Stimulated activated naive CD8-positive, alpha-beta T cell treated with anti-CD3 and anti-CD28 coated beads, Interleukin-15, Interleukin-2, amounts not matched to agents 100 ng/mL and 50 ng/mL, for 24 hours (primary cell): ENCODE data around the gene GRB7.
"Not testable (repeated sequence)": the region's sequence is repeated elsewhere in the genome, so short reads cannot be mapped to it uniquely, and the experiment has no call there.

Experiments used
- H3K27ac Mint-ChIP-seq: one replicate; pipeline ENCODE4 v1.8.0; 2021; ENCODE audit warnings: mild to moderate bottlenecking, mixed read lengths
- H3K27me3 Mint-ChIP-seq: one replicate; pipeline ENCODE4 v1.8.0; 2021; ENCODE audit warnings: mixed read lengths
- H3K36me3 Mint-ChIP-seq: one replicate; pipeline ENCODE4 v1.8.0; 2021; ENCODE audit warnings: low read depth, mixed read lengths
- H3K4me1 Mint-ChIP-seq: one replicate; pipeline ENCODE4 v1.8.0; 2021; ENCODE audit warnings: low read depth, mixed read lengths
- H3K4me3 Mint-ChIP-seq: one replicate; pipeline ENCODE4 v1.8.0; 2021; ENCODE audit warnings: mild to moderate bottlenecking, mixed read lengths
- H3K9me3 Mint-ChIP-seq: one replicate; pipeline ENCODE4 v1.8.0; 2021; ENCODE audit warnings: mixed read lengths

GRB7 gene

DNA sequence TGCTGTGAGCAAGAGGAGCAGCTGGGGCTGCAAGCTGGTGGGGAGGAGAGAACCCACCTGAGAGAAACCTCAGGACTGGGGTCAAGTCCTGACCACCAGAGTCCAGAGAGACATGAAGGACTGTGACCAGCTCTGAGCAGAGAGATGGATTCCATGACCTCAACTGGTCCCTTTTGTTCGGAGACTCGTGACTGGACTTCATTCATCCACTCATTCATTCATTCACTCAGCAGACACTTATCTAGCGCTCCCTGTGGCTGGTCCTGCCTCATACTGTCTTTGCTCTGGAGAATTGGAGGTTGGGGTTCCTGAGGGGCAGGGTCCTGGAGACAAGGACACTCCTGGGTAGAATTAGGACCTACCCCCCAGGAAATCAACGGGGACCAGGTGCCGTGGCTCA lies 33.8 kb upstream of the GRB7 start:
- Mint-ChIP-seq H3K27ac (no peak overlapping the region), H3K9me3 (no peaks in the 10 kb centered on the region), H3K27me3 (peaks cover 29% of the 10 kb centered on the region), H3K36me3 (no peaks in the 10 kb centered on the region), H3K4me1 (peaks cover 22% of the 10 kb centered on the region), H3K4me3 (no peak overlapping the region)

DNA sequence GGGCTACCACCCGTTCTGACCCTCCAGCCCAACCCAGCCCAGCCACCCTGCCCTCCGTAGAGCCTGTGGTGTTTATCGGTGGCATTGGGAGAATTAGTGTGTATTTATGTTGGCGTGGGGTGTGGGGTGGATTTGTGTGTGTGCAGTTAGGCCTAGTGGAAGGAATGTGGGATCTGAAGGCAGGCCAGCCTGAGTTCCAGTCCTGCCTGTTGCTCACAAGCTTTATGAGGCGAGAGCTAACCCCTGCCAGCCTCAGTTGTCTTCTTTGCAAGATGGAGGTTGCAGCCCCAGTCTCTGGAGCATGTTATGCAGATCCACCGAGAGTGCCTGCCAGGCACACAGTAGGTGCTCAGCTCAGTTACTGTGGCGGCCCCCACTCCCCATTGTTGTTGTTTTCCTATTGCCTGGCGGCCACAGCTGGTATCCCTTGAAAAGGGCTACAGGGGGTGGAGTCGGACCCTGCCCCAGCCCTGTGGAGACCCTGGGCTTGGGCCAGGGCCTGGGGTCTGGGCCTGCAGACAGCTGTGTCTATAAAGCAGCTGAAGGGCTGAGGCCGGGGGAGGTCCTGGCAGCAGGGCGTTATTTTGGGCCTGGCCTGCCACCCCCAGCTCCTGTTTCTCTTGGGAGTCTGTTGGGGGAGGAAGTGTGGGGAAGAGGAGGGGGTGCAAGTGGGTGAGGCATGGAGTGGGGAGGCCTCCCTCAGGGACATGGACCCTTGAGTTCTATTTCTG lies 32.8 kb upstream of the GRB7 start:
- Mint-ChIP-seq H3K9me3 (no peaks in the 10 kb centered on the region), H3K36me3 (no peaks in the 10 kb centered on the region), H3K4me1 (peaks cover 16% of the 10 kb centered on the region), H3K27me3 (peaks cover 19% of the 10 kb centered on the region), H3K27ac (no peak overlapping the region), H3K4me3 (no peak overlapping the region)

DNA sequence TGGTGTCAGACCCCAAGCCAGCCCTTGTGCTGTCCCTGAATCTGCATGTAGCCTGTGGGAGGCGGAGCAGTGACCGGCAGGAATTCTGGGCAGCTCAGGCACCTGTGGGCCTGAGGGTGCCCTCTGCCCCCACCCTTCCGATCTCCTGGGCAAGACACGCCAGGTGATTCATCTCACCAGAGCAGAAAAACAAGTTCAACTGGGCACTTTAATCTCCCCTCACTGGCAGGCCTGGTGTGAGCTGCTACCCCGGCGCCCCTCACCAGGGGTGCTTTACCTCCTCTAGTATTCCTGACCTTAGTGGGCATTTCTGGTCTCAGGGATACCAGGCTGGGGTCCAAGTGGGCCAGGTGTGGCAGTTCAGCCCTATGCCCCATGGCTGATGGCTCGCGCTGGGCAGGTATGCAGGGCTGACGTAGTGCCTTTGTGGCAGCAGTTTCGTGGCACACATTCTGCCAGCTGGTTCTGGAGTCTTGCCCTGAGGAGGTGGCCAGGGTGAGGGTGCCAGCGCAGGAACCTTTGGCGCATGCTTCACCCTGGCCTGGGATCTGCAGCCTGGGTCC lies 31.9 kb upstream of the GRB7 start:
- H3K36me3 Mint-ChIP-seq: no peaks in the 10 kb centered on the region
- H3K4me3 Mint-ChIP-seq: no peak overlapping the region
- peaks cover 15% of the 10 kb centered on the region for H3K27me3 Mint-ChIP-seq
- no peaks in the 10 kb centered on the region for H3K9me3 Mint-ChIP-seq
- no peak overlapping the region for H3K27ac Mint-ChIP-seq
- peaks cover 16% of the 10 kb centered on the region for H3K4me1 Mint-ChIP-seq

DNA sequence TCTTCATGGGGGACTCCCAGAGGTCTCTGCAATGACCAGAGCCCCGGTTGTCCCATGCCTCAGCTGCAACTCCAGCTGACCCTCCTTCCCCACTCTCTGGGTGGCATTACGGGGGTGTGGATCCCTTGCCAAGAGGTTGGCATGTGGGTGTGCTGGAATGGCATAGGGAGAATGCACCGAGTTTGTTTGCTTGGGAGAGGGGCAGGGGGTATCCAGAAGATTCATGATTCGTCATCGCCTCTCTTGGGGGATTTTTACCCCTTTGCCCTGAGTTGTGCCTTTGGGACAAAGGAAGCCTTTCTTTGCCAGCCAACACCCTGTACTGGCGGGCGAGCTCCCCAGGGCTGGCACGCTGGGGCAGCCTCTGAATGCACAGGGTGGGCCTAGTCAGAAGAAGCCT lies 31.4 kb upstream of the GRB7 start:
- no peak overlapping the region for H3K27ac Mint-ChIP-seq
- no peaks in the 10 kb centered on the region for H3K9me3 Mint-ChIP-seq
- peaks cover 10% of the 10 kb centered on the region for H3K27me3 Mint-ChIP-seq
- no peaks in the 10 kb centered on the region for H3K36me3 Mint-ChIP-seq
- H3K4me3 Mint-ChIP-seq: no peak overlapping the region
- H3K4me1 Mint-ChIP-seq: peaks cover 16% of the 10 kb centered on the region

DNA sequence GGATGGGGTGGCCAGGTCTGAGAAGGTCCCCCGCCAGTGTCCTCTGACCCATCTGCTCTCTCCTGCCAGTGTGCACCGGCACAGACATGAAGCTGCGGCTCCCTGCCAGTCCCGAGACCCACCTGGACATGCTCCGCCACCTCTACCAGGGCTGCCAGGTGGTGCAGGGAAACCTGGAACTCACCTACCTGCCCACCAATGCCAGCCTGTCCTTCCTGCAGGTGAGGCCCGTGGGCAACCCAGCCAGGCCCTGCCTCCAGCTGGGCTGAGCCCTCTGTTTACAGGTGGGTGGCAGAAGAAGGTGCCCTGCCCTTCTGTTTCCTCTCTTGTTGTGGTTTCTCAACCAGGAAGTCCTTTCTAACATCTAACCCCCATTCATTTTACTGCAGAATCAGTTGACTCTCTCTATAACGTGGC lies 30.8 kb upstream of the GRB7 start:
- no peaks in the 10 kb centered on the region for H3K36me3 Mint-ChIP-seq
- no peaks in the 10 kb centered on the region for H3K9me3 Mint-ChIP-seq
- peaks cover 16% of the 10 kb centered on the region for H3K4me1 Mint-ChIP-seq
- no peak overlapping the region for H3K4me3 Mint-ChIP-seq
- H3K27me3 Mint-ChIP-seq: peaks cover 6% of the 10 kb centered on the region
- no peak overlapping the region for H3K27ac Mint-ChIP-seq

DNA sequence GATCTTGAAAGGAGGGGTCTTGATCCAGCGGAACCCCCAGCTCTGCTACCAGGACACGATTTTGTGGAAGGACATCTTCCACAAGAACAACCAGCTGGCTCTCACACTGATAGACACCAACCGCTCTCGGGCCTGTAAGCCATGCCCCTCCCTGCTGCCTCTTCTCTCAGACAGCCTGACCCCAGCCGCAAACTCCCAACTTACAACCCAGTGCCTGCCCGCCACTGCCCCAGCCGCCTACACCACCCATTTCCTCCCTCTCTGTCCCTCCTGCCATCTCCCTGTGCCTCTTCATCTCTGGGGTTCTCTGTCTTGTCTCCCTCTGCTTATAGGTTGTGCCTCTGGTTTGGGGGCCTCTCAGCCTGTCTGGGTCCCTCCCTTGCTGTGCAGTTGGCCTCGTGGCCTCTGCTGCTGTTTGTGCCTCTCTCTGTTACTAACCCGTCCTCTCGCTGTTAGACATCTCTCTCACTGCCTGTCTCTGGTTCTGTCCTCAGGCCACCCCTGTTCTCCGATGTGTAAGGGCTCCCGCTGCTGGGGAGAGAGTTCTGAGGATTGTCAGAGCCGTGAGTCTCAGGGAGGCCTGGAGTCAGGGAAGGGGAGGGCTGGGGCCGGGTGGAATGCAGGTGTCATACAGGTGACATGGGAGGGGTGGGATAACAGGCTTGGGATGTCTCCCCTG lies 28.3 kb upstream of the GRB7 start:
- Mint-ChIP-seq H3K27ac (no peak overlapping the region), H3K9me3 (no peaks in the 10 kb centered on the region), H3K36me3 (no peaks in the 10 kb centered on the region), H3K4me3 (no peak overlapping the region), H3K27me3 (no peaks in the 10 kb centered on the region), H3K4me1 (peaks cover 10% of the 10 kb centered on the region)

DNA sequence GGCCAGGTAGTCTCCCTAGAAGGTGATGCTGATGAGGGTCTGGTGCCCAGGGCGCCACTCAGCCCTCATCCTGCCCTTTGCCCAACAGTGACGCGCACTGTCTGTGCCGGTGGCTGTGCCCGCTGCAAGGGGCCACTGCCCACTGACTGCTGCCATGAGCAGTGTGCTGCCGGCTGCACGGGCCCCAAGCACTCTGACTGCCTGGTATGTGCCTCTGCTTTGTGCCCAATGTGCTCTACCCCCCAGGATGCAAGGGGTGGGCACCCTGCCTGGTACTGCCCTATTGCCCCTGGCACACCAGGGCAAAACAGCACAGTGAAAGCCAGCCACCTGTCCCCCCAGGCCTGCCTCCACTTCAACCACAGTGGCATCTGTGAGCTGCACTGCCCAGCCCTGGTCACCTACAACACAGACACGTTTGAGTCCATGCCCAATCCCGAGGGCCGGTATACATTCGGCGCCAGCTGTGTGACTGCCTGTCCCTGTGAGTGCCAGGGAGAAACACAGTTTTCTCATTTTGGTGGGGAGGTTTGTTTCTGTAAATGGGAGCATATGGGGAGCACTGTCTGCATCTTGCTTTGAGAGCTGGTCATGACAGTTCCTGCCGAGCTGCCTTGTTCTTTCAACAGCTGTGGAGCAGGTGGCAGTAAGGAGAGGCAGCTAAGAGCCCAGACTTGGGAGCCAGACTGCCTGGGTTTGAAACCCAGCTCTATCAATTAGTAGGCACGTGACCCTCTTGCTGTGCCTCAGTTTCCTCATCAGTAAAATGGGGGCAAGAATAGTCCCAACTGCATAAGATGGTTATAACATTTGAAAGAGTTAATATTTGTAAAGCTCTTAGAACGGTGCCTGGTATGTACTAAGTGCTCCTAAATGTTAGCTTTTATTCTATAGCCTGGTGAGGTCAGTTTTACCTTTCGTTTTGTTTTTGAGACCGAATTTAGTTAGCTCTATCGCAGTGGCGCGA lies 27.5 kb upstream of the GRB7 start:
- Mint-ChIP-seq H3K9me3 (no peaks in the 10 kb centered on the region), H3K4me1 (peaks cover 10% of the 10 kb centered on the region), H3K27me3 (no peaks in the 10 kb centered on the region), H3K36me3 (no peaks in the 10 kb centered on the region), H3K27ac (no peak overlapping the region), H3K4me3 (no peak overlapping the region)

DNA sequence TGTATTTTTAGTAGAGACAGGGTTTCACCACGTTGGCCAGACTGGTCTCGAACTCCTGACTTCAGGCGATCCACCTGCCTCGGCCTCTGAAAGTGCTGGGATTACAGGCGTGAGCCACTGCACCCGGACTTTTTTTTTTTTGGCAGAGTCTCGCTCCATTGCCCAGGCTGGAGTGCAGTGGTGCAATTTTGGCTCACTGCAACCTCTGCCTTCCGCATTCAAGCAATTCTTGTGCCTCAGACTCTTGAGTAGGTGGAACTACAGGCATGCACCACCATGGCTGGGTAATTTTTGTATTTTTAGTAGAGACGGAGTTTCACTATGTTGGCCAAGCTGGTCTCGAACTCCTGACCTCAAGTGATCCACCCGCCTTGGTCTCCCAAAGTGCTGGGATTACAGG lies 26.7 kb upstream of the GRB7 start:
- not testable (repeated sequence) for H3K36me3 Mint-ChIP-seq, H3K4me1 Mint-ChIP-seq, H3K27ac Mint-ChIP-seq, H3K27me3 Mint-ChIP-seq, H3K4me3 Mint-ChIP-seq, H3K9me3 Mint-ChIP-seq

DNA sequence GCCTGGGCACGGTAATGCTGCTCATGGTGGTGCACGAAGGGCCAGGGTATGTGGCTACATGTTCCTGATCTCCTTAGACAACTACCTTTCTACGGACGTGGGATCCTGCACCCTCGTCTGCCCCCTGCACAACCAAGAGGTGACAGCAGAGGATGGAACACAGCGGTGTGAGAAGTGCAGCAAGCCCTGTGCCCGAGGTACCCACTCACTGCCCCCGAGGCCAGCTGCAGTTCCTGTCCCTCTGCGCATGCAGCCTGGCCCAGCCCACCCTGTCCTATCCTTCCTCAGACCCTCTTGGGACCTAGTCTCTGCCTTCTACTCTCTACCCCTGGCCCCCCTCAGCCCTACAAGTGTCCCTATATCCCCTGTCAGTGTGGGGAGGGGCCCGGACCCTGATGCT lies 25.9 kb upstream of the GRB7 start:
- Mint-ChIP-seq H3K4me3 (no peak overlapping the region), H3K27me3 (no peaks in the 10 kb centered on the region), H3K9me3 (no peaks in the 10 kb centered on the region), H3K36me3 (no peaks in the 10 kb centered on the region), H3K27ac (no peak overlapping the region), H3K4me1 (peaks cover 7% of the 10 kb centered on the region)

DNA sequence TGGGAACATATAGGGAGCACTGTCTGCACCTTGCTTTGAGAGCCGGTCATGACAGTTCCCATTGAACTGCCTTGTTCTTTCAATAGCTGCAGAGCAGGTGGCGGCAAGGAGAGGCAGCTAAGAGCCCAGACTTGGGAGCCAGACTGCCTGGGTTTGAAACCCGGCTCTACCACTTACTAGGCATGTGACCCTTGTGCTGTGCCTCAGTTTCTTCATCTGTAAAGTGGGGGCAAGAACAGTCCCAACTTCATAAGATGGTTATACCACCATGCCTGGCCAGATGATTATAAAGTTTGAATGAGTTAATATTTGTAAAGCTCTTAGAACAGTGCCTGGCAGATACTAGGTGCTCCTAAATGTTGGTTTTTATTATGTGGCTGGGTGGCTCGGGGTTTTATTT lies 23.5 kb upstream of the GRB7 start:
- Mint-ChIP-seq H3K27me3 (no peaks in the 10 kb centered on the region), H3K4me1 (no peaks in the 10 kb centered on the region), H3K27ac (no peak overlapping the region), H3K36me3 (no peaks in the 10 kb centered on the region), H3K9me3 (no peaks in the 10 kb centered on the region), H3K4me3 (no peak overlapping the region)

DNA sequence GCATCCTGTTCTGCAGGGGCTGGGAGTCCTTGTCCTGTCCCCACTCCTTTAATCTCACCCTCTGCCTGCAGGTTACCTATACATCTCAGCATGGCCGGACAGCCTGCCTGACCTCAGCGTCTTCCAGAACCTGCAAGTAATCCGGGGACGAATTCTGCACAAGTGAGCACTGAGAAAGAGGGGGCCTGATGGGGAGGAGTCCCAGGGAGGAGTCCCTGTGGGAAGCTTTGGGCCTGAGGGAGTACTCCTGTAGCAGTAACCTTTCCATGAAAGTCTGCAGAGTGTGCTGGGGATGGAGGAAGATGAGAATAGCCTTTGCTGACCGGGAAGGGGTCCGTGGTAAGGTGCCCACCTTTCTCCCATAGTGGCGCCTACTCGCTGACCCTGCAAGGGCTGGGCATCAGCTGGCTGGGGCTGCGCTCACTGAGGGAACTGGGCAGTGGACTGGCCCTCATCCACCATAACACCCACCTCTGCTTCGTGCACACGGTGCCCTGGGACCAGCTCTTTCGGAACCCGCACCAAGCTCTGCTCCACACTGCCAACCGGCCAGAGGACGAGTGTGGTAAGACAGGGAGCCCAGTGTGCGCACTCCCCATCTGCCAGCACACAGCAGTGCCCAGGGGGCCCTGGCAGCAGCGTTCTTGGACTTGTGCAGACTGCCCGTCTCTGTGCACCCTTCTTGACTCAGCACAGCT lies 22.2 kb upstream of the GRB7 start:
- no peak overlapping the region for H3K4me3 Mint-ChIP-seq
- no peaks in the 10 kb centered on the region for H3K9me3 Mint-ChIP-seq
- H3K27me3 Mint-ChIP-seq: no peaks in the 10 kb centered on the region
- H3K4me1 Mint-ChIP-seq: no peaks in the 10 kb centered on the region
- no peaks in the 10 kb centered on the region for H3K36me3 Mint-ChIP-seq
- H3K27ac Mint-ChIP-seq: no peak overlapping the region

DNA sequence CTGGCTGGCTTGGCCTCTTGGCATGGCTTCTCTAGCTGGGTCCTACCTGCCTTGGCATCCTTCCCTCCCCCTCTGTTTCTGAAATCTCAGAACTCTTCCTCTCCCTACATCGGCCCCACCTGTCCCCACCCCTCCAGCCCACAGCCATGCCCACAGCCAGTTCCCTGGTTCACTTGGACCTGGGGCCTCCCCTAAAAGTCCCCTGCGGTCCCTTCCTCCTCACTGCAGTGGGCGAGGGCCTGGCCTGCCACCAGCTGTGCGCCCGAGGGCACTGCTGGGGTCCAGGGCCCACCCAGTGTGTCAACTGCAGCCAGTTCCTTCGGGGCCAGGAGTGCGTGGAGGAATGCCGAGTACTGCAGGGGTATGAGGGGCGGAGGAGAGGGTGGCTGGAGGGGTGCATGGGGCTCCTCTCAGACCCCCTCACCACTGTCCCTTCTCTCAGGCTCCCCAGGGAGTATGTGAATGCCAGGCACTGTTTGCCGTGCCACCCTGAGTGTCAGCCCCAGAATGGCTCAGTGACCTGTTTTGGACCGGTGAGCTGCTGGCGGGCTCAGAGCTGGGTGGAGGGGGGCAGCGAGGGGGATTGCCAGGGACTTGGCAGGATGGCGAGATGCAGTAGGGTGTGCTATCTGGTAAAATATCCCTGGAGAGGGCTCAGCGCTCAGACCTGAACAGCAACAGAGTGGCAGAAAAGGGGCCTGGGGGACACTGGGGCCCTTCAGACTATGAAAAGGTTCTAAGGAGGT lies 21.5 kb upstream of the GRB7 start:
- Mint-ChIP-seq H3K36me3 (no peaks in the 10 kb centered on the region), H3K27me3 (no peaks in the 10 kb centered on the region), H3K9me3 (no peaks in the 10 kb centered on the region), H3K27ac (no peak overlapping the region), H3K4me3 (no peak overlapping the region), H3K4me1 (no peaks in the 10 kb centered on the region)

DNA sequence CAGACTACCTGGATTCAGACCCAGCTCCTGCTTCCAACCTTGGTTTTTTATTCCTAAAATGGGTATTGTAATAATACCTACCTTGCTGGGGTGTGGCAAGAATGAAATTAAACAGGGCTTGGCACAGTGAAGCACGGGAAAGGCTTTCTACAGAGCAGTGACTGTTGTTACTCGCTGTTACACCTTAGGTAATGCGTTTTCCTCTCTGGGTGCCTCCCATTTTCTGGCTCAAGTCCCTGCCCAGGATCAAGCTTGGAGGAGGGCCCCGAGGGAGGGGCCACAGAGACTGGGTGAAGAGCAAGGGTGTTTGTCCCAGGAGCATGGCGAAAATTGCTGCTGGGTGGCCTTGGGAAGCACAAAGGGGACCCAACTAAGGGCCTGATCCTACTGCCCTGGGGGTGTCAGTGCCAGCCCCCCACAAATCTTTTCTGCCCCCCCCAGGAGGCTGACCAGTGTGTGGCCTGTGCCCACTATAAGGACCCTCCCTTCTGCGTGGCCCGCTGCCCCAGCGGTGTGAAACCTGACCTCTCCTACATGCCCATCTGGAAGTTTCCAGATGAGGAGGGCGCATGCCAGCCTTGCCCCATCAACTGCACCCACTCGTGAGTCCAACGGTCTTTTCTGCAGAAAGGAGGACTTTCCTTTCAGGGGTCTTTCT lies 20.7 kb upstream of the GRB7 start:
- Mint-ChIP-seq H3K9me3 (no peaks in the 10 kb centered on the region), H3K27me3 (no peaks in the 10 kb centered on the region), H3K4me1 (no peaks in the 10 kb centered on the region), H3K36me3 (no peaks in the 10 kb centered on the region), H3K4me3 (no peak overlapping the region), H3K27ac (no peak overlapping the region)
